ENCODE results near the gene POLQ. TPM values are rescaled to one million over a fixed set of nuclear protein-coding genes. Genes with fewer than 3 reads are reported as not detected.
"Not testable (repeated sequence)": the region's sequence is repeated elsewhere in the genome, so short reads cannot be mapped to it uniquely, and the experiment has no call there.

The POLQ gene
- polyA plus RNA-seq (ENCODE audit: insufficient read length in 12 of 12), result 1 to 10 TPM in 11 of 12 donors, not detected in 1; 2.1 to 5.6 (median 4.2) TPM
- long read RNA-seq, donor 1, partial matches to known transcripts, result 6 of 6 reads
- long read RNA-seq, donor 1, other reads (novel, unspliced or antisense), result 0 of 6 reads
- long read RNA-seq, donor 2, partial matches to known transcripts, result 8 of 8 reads
- long read RNA-seq, donor 2, other reads (novel, unspliced or antisense), result 0 of 8 reads
- long read RNA-seq, donor 3, result 0 reads
- long read RNA-seq, donor 4, result 0 reads
- long read RNA-seq, donor 5, partial matches to known transcripts, result 6 of 6 reads
- long read RNA-seq, donor 5, other reads (novel, unspliced or antisense), result 0 of 6 reads
- long read RNA-seq, donor 6, result 0 reads
- long read RNA-seq, donor 7, result 0 reads
- long read RNA-seq, donor 8, result 0 reads
- long read RNA-seq, donor 9, result 0 reads
- long read RNA-seq, donor 10, result 0 reads
- long read RNA-seq, donor 11, result 0 reads

DNA sequence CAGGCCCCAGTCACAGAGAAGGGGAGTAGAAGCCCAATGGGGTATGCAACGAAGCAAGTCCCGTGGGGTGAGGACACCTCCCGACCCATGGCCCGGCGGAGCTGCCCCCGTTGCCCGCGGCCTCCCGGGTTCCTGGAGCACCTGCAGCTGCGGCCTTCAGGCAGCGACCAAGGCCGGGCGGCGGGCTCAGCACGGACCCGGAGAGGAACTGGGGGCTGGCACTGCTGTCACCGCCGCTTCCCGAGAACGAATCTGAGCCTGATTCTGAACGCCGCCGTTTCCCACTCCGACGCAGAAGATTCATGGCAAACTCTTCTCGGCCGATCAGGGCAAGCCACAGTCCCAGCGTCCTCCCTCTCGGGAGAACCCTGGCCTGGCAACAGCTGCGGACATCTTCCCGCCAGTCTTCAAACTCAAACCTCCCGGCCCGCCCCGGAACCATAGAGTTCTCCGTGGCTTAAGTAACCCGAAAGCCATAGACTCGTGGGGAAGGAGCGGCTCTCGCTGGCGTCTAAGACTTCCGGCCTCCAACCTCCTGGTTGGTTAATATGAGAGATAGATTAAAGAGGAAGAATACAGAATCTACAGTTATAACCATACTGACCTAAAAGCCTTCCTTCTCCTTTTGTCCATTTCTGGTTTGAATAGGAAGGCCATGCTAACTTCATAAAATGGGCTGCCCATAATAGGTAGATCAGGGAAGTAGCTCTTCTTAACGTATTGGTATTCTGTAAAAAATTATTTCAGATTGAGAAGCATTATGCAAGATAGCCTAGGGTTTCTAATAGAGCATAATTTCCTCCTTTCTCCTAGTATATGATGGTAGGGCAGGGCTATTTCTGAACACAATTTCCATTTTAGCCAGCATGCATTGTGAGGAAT lies at the start of gene POLQ:
POLQ (minus strand) TSS at position 415 of the 882 bp plus-strand sequence; CDS start at position 304, 111 bp downstream.
- peak; percentile 94 for DNase-seq

- DNase-seq, result no peak
These were observed 49.1 kb upstream of the POLQ start for GRCh38 chr3:121594850-121595249.

- not testable (repeated sequence) for DNase-seq
These were observed 48.0 kb upstream of the POLQ start for GRCh38 chr3:121593806-121594205.

DNA sequence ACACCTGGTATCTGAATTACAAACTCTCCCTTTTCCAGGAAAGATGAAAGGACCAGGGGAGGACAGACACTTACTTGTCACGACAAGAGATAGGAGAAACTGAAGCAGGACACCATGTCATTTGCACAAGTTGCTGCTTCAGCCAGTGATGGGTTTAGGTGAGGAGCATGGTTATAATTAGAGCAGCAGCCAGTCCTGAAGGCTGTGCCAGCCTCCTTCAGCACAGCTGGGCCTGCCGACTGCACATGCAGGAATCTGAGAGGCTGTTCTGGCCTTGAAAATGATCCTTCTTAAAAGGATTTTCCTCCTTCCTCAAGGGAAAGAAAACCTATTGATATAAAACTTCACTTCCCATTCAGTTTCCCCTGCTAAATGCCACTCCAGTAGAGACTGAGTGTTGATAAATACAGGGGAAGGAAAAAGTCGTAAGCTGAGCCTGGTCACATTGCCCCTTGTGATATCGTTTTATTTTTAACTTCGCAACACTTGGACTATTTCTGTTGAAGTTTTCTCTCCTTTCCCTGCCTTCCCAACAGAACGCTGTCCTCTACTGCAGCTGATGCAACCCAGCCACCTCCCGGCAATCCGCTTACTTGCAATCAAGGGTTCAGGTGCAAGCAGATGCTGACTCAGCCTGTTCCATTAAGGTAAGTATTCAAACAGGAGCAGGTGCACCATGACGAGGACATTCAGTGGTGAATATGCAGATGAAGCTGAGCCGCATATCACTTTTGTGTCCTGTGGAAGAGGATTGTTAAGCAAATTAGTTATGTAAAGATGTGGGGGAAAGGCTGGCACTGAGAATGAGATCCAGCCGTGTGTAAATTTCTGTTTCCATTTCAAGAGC lies 47.3 kb upstream of the POLQ start, which contains the start of gene FBXO40:
FBXO40 (plus strand) TSS at position 524 of the 847 bp plus-strand sequence. CDS start 27,197 bp downstream, outside the sequence.
- no peak for DNase-seq

GRCh38 chr3:121584418-121584817 lies 38.6 kb upstream of the POLQ start:
- DNase-seq, result no peak

DNA sequence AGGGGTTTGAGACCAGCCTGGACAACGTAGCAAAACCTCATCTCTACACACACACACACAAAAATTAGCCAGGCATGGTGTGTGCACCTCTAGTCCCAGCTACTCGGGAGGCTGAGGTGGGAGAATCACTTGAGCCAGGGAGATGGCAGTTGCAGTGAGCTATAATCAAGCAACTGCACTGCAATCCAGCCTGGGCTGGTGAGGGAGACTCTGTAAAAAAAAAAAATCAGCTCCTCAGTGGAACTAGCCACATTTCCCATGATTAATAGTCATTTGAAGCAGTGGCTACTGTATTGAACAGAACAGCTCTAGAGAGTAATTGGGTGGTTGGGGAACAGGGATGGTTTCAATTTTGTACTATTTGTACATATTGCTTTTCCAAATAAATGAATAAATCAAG lies 35.9 kb upstream of the POLQ start:
- DNase-seq, result no peak

- DNase-seq, result no peak
These were observed 28.7 kb upstream of the POLQ start for GRCh38 chr3:121574449-121574848.

- no peak for DNase-seq
These were observed 21.9 kb upstream of the POLQ start, which contains the start of gene ARGFX for GRCh38 chr3:121567649-121568048. ARGFX (plus strand) TSS chr3:121567949; CDS start chr3:121570714, 2,765 bp downstream.

- no peak for DNase-seq
These were observed 21.0 kb upstream of the POLQ start for GRCh38 chr3:121566773-121567172.

- DNase-seq, result no peak
These were observed 16.4 kb upstream of the POLQ start for GRCh38 chr3:121562148-121562547.

- no peak for DNase-seq
These were observed 11.7 kb upstream of the POLQ start for GRCh38 chr3:121557426-121557934.

- no peak for DNase-seq
These were observed 7.0 kb upstream of the POLQ start for GRCh38 chr3:121552797-121553196.

GRCh38 chr3:121552379-121552778 lies 6.6 kb upstream of the POLQ start:
- no peak for DNase-seq

- peak; percentile 4 for DNase-seq
These were observed 677 bp downstream of the POLQ start for GRCh38 chr3:121545049-121545573.

DNA sequence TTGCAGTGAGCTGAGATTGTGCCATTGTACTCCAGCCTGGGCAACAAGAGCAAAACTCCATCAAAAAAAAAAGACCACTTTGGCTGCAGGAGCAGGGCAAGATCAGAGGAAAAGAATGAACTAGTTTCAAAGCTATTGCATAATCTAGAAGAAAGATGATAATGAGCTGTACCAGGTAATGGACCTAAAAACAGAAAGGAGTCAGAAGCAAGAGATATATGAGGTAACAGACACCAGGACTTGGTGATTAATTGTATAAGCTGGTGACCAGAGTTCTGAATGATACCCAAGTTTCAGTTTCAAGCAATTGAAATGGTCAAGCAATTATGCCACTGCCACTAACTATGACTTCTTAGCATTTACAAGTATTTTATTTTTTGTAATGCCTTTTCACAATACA lies 2.9 kb downstream of the POLQ start:
- DNase-seq, result no peak

DNA sequence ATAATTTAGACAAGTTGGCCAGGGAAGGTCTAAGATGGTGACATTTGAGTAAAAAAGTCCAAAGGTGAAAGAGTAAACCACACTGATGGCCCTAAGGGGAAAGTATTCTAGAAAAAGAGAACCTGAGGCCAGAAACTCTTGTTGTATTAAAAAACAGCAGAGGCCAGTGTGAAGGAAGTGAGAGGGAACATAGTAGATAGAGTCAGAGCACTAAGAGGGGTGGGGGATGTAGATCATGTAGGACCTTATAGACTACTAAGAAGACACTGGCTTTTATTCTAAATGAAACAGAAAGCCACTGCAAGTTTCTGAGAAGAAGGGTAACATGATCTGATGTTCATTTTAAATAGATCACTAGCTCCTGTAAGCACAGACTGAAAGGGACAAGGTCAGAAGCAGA lies 14.5 kb downstream of the POLQ start:
- DNase-seq, result no peak

- DNase-seq, result no peak
These were observed 16.5 kb downstream of the POLQ start for GRCh38 chr3:121529308-121529707.

DNA sequence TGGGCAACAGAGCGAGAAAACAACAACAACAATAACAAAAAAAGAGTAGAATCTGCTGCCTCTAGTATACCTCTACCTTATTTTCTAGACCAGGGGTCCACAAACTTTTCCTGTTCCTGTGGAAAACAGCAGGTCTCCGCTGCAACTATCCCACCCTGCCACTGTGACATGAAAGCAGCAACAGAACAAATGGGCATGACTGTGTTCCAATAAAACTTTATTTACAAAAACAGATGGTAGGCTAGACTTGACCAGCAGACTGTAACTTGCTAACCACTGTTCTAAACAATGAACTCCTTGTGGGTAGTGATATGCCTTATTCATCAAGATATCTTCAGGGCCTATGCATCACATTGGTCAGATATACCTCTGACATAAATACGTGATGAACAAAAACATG lies 25.3 kb downstream of the POLQ start:
- no peak for DNase-seq

- DNase-seq, result no peak
These were observed 27.7 kb downstream of the POLQ start for GRCh38 chr3:121517953-121518655.

GRCh38 chr3:121515862-121516261 lies 29.9 kb downstream of the POLQ start:
- DNase-seq, result no peak
